Suppressor macrophage treated with lipopolysaccharide for 4 hours (primary cell): ENCODE data around the gene PLEKHH1.
"Not testable (repeated sequence)": the region's sequence is repeated elsewhere in the genome, so short reads cannot be mapped to it uniquely, and the experiment has no call there.

Source experiments
- DNase-seq: peaks from one replicate; pipeline ENCODE4 v3.0.0-alpha.2; 2020

PLEKHH1 gene

DNA sequence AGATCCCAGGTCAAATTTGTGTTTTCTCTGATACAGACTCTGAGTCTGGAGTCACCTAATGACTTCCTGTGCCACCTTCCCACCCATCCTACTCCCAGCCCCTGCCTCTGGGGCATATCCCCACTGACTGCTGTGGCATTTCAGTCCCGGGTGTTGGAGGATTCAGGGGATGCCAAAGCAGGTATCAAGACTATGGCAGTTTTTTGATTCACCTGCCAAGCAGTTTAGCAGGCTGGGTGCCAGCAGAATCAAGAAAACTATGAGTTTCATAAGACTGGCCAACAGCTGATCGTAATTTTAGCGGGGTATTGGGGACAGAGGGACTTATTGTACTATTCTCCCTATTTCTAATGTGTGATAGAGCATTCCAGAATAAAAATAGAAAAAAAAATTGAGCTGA is 4.6 kb downstream of the PLEKHH1 start:
- DNase-seq: no peak

DNA sequence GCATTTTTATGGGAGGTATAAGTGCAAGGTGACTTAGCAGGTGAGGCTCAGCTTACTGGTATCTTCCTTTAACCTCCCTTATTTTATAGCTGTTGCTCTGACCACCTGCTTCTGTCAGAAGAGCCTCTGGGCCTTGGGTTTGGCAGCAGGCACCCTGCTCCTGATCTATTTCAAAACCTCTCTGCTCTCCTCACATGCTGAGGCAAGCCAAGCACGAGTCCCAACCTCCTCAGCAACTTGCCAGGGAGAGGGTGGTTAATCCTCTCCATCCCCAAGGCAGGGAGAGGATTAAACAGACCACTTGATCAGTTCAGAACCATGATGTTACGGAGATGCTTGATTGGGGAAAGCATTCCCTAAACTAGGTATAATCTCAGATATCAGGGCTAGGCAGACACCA is 5.4 kb downstream of the PLEKHH1 start:
- no peak for DNase-seq

DNA sequence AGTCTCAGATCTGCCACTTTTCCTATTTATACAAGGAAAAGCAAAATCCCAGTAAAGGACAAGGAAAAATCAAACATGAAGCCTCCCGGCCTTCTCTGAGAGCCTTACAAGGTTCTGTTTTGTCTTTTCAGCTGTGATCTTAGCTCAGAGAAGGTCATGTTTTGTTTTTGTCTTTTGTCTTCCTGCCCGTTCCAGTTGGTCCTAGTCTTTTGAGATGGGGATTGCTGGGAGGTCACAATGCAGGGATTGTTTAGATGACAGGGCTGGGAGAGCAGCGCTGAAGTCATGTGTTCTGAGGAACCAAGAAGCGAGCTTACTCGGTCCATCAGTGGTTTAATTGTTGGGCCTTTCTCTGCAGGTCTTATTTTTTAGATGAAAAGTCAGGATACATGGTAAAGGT is 6.0 kb downstream of the PLEKHH1 start:
- no peak for DNase-seq

DNA sequence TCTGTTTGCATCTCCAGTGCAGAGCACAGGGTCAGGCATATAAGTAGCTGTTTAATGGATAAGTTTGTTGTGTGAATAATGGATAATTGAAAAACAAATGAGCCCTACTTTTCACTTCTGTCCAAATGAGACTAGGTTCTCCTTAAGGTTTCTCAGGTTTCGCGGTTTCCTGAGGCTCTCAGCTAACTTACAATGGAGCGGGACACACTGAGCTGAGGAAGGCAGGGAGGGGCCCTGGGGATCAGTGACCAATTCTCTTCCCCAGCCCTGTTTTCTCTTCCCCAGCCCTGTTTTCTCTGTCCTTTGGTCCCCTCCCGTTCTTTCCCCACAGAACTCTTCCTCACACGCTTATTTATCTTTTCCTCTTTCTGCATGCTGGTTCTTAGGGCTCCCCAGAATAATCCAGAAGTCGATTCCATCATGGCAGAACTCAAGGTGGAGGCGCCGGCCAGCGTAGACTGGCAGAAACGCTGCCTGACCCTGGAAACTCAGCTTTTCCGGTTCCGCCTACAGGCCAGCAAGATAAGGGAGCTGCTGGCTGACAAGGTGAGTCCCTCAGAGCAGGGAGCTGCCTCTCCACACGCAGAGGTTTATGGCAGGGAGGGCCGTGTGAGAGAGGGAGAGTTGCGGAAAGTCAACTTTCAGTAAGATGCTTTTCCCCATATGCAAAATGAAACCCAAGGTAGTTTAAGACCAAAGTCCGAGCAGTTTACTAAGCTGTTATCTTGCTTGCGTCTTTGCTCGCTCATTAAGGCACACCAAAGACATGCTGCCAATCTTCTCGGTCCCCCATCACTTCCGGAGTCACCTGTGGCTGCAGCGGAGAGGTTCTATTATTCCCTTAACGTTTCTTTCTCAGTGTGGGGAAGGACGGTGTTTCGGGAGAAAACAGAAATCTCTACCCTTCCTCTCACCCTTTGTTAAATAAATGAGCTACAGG is 8.6 kb downstream of the PLEKHH1 start:
- no peak for DNase-seq

- not testable (repeated sequence) for DNase-seq
These were observed 9.5 kb downstream of the PLEKHH1 start for GRCh38 chr14:67542620-67543019.

- DNase-seq: no peak
These were observed 11.5 kb downstream of the PLEKHH1 start for GRCh38 chr14:67544590-67544989.

DNA sequence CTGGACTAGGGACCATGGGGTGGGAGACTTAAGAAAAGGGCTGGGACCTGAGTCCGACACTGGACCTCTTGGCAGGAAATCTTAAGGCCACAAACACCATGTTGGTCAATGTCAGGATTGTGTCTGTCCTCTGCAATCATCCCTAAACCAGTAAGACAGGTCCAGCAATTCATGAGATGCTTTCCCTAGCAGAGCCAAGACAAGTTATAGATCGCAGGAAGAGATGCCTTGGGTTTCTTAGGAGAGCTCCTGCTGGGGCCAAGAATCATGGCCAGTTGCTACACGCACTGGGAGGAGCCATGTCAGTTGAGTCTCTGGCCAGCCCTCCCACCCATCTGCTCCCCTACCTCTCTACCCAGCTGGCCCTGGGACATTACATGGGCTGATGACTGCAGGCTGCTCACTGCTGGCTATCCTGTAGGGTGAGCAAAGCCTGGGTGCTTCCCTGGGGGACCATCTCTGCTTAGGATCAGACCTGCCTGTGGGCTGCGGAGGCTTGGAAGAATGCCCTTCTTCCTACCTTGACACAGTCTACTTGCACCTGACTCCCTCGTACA is 14.2 kb downstream of the PLEKHH1 start:
- DNase-seq: no peak

- DNase-seq: no peak
These were observed 16.6 kb downstream of the PLEKHH1 start for GRCh38 chr14:67549734-67550133.

- DNase-seq: no peak
These were observed 18.0 kb downstream of the PLEKHH1 start for GRCh38 chr14:67551123-67551522.

- DNase-seq: no peak
These were observed 18.9 kb downstream of the PLEKHH1 start for GRCh38 chr14:67551940-67552339.

GRCh38 chr14:67553547-67553946 is 20.5 kb downstream of the PLEKHH1 start:
- DNase-seq: no peak

DNA sequence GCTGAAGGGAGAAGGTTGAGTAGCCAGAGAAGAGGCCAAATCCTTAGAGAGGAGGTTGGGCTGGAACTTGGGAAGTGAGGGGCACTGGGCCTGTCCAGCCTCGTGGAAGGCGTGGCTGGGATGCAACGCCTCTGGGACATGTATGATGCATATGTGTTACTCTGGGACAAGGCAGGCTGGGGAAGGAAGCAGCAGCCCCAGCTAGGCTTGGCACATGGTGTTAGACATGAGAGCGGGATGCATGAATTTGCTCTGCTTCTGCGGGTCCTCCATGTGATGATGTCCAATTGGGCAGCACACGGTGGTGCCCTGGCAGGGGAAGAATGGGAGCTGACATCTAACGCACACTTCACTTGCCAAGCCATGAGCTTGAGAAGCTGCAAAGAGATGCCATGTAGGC is 21.3 kb downstream of the PLEKHH1 start:
- no peak for DNase-seq

GRCh38 chr14:67555518-67556090 is 22.5 kb downstream of the PLEKHH1 start:
- DNase-seq: no peak

DNA sequence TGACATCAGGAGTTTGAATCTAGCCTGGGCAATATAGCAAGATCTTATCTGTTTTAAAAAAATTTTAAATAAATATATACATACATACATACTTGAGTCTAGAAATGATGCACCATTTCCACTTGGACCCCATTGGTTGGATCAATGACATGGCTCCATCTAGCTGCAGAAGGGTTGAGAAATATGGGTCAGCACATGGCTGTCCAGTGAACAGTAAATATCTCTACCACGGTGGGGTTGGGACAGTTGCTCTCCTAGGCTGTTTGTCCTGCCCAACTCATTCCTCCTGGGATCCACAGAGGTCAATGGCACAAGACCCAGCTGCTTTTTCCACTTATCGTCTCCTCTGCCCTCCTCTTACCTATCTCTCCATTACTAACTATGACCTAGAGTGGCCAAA is 23.6 kb downstream of the PLEKHH1 start:
- no peak for DNase-seq

DNA sequence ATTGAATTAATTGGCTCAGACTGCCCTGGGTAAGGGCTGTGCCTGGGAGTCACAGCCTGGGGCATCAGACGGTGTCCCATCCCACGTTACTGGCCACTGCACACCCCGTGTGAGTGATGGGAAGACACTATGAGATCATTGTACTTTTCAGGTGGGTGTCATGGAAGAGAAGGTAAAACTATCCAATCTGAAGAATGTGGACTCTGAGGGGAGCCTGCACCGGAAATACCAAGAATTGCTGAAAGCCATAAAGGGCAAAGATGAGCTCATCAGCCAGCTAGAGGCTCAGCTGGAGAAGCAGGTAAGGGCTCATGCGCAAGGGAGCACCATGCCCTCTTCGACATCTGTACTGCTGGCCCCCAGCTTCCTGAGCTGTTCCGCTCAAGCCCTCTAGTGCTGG is 24.0 kb downstream of the PLEKHH1 start:
- no peak for DNase-seq

GRCh38 chr14:67557656-67558055 is 24.6 kb downstream of the PLEKHH1 start:
- no peak for DNase-seq

DNA sequence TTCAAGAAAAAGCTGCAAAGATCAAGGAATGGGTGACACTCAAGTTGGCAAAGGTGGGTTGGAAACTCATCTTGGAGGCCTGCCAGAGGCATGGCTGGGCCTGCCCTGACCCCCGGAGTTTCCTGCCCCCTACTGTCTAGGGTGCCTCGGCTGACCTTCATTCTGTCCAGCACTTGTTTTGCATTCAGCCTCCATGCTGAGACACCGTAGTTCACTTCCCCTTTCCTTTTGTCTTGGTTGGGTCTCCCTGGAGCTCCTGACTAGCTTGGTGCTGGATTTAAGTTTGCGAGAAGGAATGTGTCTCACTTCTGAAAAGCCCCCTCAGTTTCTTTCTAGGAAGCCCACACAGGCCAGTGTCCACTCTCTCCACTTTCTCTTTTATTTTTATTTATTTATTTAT is 26.5 kb downstream of the PLEKHH1 start:
- peak; percentile 36 for DNase-seq

DNA sequence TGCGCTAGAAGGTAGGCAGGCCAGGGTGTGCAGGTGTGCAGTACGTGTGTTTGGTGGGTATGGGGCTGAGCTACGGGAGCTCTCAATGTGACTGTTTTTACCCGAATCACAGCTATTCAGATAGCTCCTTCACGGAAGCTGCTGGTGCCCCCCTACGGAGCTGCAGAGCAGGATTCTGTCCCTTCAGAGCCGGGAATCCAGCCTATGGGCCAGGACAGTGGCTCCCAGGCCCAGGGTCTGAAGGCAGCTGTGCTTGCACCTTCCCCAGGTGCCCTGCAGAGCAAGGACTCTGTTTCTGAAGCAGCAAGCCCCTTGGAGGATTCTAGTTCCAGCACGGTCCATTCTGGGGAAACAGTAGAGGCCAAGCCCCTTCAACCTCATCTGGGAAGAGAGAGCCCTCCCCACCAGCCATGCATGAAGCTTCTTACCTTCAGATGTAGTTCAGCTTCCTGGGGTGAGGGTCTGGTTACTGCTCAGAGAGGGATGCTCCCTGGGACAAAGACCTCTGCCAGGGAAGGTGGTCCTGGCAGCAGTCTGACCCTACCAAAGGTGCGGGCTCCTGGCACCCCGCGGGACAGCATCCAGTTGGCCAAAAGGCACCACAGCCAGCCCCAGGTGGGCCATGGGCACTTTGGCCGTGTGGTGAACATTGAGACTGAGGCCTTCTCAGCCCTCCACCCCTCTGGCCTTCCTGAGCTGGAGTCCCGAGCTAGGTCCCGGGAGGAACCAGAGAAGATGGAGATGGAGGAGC is 29.1 kb downstream of the PLEKHH1 start:
- DNase-seq: no peak

- DNase-seq: no peak
These were observed 29.7 kb downstream of the PLEKHH1 start for GRCh38 chr14:67562776-67563150.

DNA sequence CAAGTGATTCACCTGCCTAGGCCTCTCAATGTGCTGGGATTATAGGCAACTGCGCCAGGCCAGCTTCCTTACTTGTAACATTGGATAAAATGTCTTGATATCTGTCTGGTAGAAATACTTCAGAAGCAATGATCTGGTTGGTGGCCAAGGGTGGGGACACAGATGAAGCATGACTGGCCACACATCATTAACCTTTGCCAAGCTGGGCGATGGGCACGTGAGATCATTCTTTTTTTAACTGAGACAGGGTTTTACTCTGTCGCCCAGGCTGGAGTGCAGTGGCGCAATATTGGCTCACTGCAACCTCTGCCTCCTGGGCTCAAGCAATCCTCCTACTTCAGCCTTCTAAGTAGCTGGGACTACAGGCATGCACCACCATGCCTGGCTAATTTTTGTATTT is 31.1 kb downstream of the PLEKHH1 start:
- no peak for DNase-seq

DNA sequence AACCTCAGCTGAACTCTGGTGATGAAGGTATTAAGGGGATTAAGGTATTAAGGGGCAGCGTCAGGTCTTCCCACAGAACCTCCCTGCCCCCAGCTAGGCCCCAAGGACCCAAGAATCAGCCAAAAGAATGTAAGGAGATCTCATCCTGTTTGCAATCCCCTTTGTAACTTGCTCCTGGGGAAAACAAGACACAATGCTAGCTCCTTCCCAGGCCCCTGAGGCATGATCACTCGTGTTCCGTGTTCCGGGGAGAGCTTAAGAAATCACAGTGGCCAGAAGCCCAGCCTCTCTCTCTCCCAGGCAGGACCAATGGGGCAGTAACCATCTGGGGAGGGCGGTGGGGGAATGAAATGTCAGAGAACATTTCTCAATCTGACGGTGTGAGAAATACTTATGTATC is 33.8 kb downstream of the PLEKHH1 start:
- DNase-seq: no peak

GRCh38 chr14:67567654-67568053 is 34.6 kb downstream of the PLEKHH1 start:
- DNase-seq: no peak

GRCh38 chr14:67569011-67569650 is 36.0 kb downstream of the PLEKHH1 start:
- no peak for DNase-seq
